Prostate gland (tissue), 2 donors: ENCODE data around the gene TMEM245. TPM values are rescaled to one million over a fixed set of nuclear protein-coding genes. Genes with fewer than 3 reads are reported as not detected.

Source experiments
- DNase-seq: peaks from one replicate; pipeline ENCODE4 v3.0.0-alpha.2; 2019; ENCODE audit warnings: low spot score
- H3K27ac ChIP-seq, 2 donors: fragments of 200-600 bp; sonication (generic); 2 replicates each; pipeline ENCODE4 v1.5.1; 2017 to 2019
- H3K27me3 ChIP-seq: fragments of 200-600 bp; sonication (generic); replicated peaks from 2 replicates; pipeline ENCODE4 v1.5.1; 2019; ENCODE audit not compliant: insufficient read depth
- H3K36me3 ChIP-seq, 2 donors: fragments of 200-600 bp; sonication (generic); 1 replicate in 1 of 2; 2 replicates in 1 of 2; pipeline versions ENCODE4 v1.5.1 to v1.8.1; 2017 to 2019
- H3K4me1 ChIP-seq: fragments of 200-600 bp; sonication (generic); replicated peaks from 2 replicates; pipeline ENCODE4 v1.5.1; 2019
- H3K4me3 ChIP-seq, 2 donors: fragments of 200-600 bp; sonication (generic); 2 replicates each; pipeline ENCODE4 v1.5.1; 2017 to 2019
- H3K9me3 ChIP-seq: fragments of 200-600 bp; sonication (generic); 2 replicates; pipeline ENCODE4 v1.5.1; 2017
- CTCF ChIP-seq, 4 experiments: fragments of 200-600 bp in 2 of 4; fragments of 450-650 bp in 2 of 4; sonication (generic) in 2 of 4; IDR thresholded peaks; 1 replicate in 3 of 4; 2 replicates in 1 of 4; pipeline ENCODE4 v1.5.1; 2016 to 2019; ENCODE audit warnings: antibody characterized with exemption in 4 of 4, mild to moderate bottlenecking in 2 of 4, moderate library complexity in 2 of 4
- POLR2A ChIP-seq: fragments of 450-650 bp; IDR thresholded peaks from one replicate; pipeline ENCODE4 v1.6.1; 2016; ENCODE audit warnings: antibody characterized with exemption, mild to moderate bottlenecking
- POLR2AphosphoS5 ChIP-seq: sonication (generic); formaldehyde crosslinking; IDR thresholded peaks from one replicate; pipeline ENCODE4 v1.6.1; 2017; ENCODE audit warnings: antibody characterized with exemption
- WGBS: methylation state at CpG from one replicate; pipeline ENCODE4 v1.1.5; 2018; 5-methylcytosine and 5-hydroxymethylcytosine counted together
- intact Hi-C: fragments of 100-400 bp; cut with DNase I; formaldehyde crosslinking; loops from one replicate; pipeline ENCODE4 v1.14.2; 2022
- total RNA-seq, 2 donors: library from RNA; depleted of rRNA; stranded (reverse); fragments of >200 nt; gene quantifications; one replicate each; pipeline ENCODE4 v1.1.0, GENCODE V29; 2016

The TMEM245 gene
- total RNA-seq, 2 donors from 2014 or later = 57.7 to 82.1 TPM

DNA sequence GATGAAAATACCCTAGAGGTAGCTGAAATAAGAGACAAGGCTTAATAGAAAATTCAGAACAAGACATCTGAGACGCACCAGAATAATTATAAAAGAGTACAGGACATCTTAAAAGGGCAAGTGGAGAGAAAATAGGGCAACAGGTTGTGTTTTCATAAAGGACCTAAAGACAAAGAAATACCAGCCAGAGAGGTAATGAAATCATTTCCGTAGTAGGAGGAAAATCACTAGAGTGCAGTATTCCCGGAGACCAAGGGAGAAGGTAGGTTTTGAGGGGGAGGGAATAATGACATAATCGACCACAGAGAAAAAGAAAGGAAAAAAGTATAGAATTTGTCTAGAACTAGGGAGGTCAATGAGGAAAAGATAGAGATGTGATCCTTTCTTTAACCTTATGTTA, 80.2 kb downstream of the TMEM245 start:
- Histone ChIP-seq H3K4me1 (no peaks in the 10 kb centered on the region), H3K9me3 (no peaks in the 10 kb centered on the region), H3K36me3 (no peaks in the 10 kb centered on the region), H3K27me3 (no peaks in the 10 kb centered on the region), H3K27ac (no peak overlapping the region), H3K4me3 (no peak overlapping the region)
- DNase-seq = no peak
- intact Hi-C loops = no loop called here
- no peak for TF ChIP-seq POLR2A
- TF ChIP-seq POLR2AphosphoS5 = no peak
- no peak for TF ChIP-seq CTCF (IDR thresholded peaks at IDR 0.05)
- WGBS = 89% methylated on average over 4 of the region's 4 CpGs

GRCh38 chr9:109037946-109038715, 81.6 kb downstream of the TMEM245 start:
- no peaks in the 10 kb centered on the region for H3K36me3 ChIP-seq
- no peak for DNase-seq
- TF ChIP-seq POLR2AphosphoS5 = no peak
- no peak for TF ChIP-seq POLR2A
- no peak for TF ChIP-seq CTCF (IDR thresholded peaks at IDR 0.05)
- intact Hi-C loops = no loop called here
- 84% methylated on average over 4 of the region's 4 CpGs for WGBS
- H3K27ac ChIP-seq = no peak overlapping the region
- H3K9me3 ChIP-seq = no peaks in the 10 kb centered on the region
- H3K4me1 ChIP-seq = no peaks in the 10 kb centered on the region
- no peaks in the 10 kb centered on the region for H3K27me3 ChIP-seq
- no peak overlapping the region for H3K4me3 ChIP-seq

DNA sequence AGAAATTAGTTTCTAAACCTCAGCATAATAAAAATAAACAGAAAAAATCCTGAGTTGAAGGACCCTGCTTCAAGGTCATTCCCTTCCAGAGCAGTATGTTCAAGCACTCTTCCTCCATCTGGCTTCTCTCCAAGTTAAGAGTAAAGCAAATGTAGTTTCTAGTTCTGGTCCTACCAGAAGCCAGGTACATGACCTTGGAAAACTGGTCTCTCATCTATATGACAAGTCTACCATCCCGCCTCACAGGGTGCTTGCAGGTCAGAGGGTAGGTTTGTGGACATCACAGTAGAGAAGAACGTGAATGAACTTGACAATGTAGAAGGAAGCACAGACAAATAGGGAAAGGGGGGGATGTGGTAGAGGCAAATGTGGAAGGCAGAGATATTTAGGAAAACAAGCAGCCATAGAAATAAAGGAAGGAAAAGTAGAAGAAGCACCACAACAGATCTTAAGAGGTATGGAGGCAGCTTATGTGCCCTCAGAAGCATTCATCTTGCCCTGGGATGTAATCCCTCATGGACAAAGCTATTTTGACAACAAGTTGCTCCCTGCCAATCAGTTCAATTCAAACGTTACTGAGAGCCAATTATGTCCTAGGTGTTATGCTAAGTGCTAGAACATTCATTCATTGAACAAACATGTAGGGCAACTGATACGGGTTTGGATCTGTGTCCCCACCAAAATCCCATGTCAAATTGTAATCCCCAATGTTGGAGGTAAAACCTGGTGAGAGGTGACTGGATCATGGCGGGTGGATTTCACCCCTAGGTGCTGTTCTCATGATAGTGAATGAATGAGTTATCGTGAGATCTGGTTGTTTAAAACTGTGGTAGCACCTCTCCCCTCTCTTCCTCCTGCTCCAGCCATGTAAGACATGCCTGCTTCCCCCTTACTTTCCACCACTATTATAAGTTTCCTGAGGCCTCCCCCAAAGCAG, 82.7 kb downstream of the TMEM245 start:
- no peak overlapping the region for H3K27ac ChIP-seq
- H3K36me3 ChIP-seq = no peaks in the 10 kb centered on the region

DNA sequence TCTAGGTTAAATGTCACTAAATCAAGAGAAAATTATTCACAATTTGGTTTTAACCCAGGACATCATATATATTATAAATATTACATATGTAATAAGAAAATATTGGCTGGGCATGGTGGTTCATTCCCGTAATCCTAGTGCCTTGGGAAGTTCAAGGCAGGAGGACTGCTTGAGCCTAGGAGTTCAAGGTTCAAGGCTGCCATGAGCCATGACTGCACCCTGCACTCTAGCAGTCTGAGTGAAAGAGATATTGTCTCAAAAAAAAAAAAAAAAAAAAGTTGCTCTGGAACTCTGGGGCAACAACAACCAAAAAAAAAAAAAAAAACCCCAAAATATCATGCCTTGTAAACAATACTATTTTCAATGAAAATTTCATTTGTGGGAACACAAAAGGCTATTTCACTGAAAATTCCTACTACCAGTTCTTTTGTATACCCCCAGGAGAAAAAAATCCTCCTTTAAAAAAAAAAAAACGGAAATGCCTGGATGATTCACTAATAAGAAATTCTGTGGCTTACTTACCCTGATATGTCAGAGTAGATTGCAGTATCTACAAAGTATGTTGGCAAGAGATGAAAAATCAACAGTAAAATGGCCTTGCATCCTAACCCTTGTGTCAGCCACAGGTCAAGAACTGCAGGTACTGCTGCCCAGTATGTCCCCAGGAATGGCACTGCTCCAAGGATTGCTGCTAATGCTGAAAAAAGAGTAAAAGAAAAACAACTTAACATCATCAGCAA, 83.9 kb downstream of the TMEM245 start:
- no peak overlapping the region for H3K4me3 ChIP-seq
- WGBS = 61% methylated on average over 2 of the region's 2 CpGs
- DNase-seq = no peak
- no peaks in the 10 kb centered on the region for H3K9me3 ChIP-seq
- no peaks in the 10 kb centered on the region for H3K36me3 ChIP-seq
- no peaks in the 10 kb centered on the region for H3K4me1 ChIP-seq
- no peak overlapping the region for H3K27ac ChIP-seq
- TF ChIP-seq CTCF (IDR thresholded peaks at IDR 0.05) (no peak), POLR2A (no peak), POLR2AphosphoS5 (peak; percentile 12)
- H3K27me3 ChIP-seq = no peaks in the 10 kb centered on the region
- intact Hi-C loops = no loop called here

More for the DNA sequence above, 82.7 kb downstream of the TMEM245 start:
- H3K9me3 ChIP-seq = no peaks in the 10 kb centered on the region
- intact Hi-C loops = no loop called here
- H3K4me1 ChIP-seq = no peaks in the 10 kb centered on the region
- no peak for DNase-seq
- 86% methylated on average over 6 of the region's 6 CpGs for WGBS
- H3K27me3 ChIP-seq = no peaks in the 10 kb centered on the region
- TF ChIP-seq CTCF (IDR thresholded peaks at IDR 0.05) = no peak
- no peak overlapping the region for H3K4me3 ChIP-seq
